ENCODE measurements around the gene ST7L. TPM values are rescaled to one million over a fixed set of nuclear protein-coding genes. Genes with fewer than 3 reads are reported as not detected.

Gene ST7L
- total and polyA plus RNA-seq, 12 donors: 9.2 to 22.2 (median 13.9) TPM

GRCh38 chr1:112603012-112603411 lies 15.9 kb downstream of the ST7L start:
- 95 to 96% methylated on average over 2 of the region's 2 CpGs for WGBS, 2 donors

GRCh38 chr1:112599477-112599876 lies 19.5 kb downstream of the ST7L start:
- H3K36me3 ChIP-seq: peaks cover 0 to 99% (median 27%) of the 10 kb centered on the region in 9 donors
- H3K4me3 ChIP-seq: no peak overlapping the region
- TF ChIP-seq CTCF (IDR thresholded peaks at IDR 0.05): no peak
- intact Hi-C loops (cut with DNase I): no loop called here
- H3K27ac ChIP-seq: no peak overlapping the region
- ATAC-seq (no peak), DNase-seq (no peak)
- WGBS, 2 donors: 97 to 98% methylated on average over 4 of the region's 4 CpGs
- no peaks in the 10 kb centered on the region for H3K9me3 ChIP-seq
- no peaks in the 10 kb centered on the region for H3K27me3 ChIP-seq
- no peaks in the 10 kb centered on the region for H3K4me1 ChIP-seq

More at GRCh38 chr1:112603012-112603411, 15.9 kb downstream of the ST7L start:
- H3K4me1 ChIP-seq: no peaks in the 10 kb centered on the region
- no peaks in the 10 kb centered on the region for H3K9me3 ChIP-seq
- no peak for TF ChIP-seq CTCF (IDR thresholded peaks at IDR 0.05)
- intact Hi-C loops (cut with DNase I): no loop called here
- H3K36me3 ChIP-seq: peaks cover 0 to 98% (median 41%) of the 10 kb centered on the region in 9 donors
- DNase-seq (no peak), ATAC-seq (no peak)
- H3K4me3 ChIP-seq: no peak overlapping the region
- H3K27ac ChIP-seq: no peak overlapping the region
- H3K27me3 ChIP-seq: no peaks in the 10 kb centered on the region

GRCh38 chr1:112594208-112594876 lies 24.6 kb downstream of the ST7L start:
- Histone ChIP-seq H3K27ac (no peak overlapping the region), H3K27me3 (no peaks in the 10 kb centered on the region), H3K36me3 (peaks cover 0 to 99% (median 31%) of the 10 kb centered on the region in 9 donors), H3K4me3 (no peak overlapping the region), H3K4me1 (no peaks in the 10 kb centered on the region), H3K9me3 (peaks cover 0 to 10% (median 0%) of the 10 kb centered on the region in 11 donors)
- DNase-seq: no peak
- no peak for TF ChIP-seq CTCF (IDR thresholded peaks at IDR 0.05)
- intact Hi-C loops (cut with DNase I): no loop called here
- 75 to 78% methylated on average over 3 of the region's 3 CpGs for WGBS, 2 donors
- no peak for ATAC-seq

- H3K27ac ChIP-seq: no peak overlapping the region
- H3K27me3 ChIP-seq: no peaks in the 10 kb centered on the region
- H3K9me3 ChIP-seq: peaks cover 0 to 21% (median 0%) of the 10 kb centered on the region in 11 donors
- DNase-seq (no peak), ATAC-seq (no peak)
- H3K36me3 ChIP-seq: peaks cover 0 to 83% (median 45%) of the 10 kb centered on the region in 9 donors
- no peaks in the 10 kb centered on the region for H3K4me1 ChIP-seq
- WGBS, 2 donors: 78 to 86% methylated on average over 1 of the region's 1 CpG
- H3K4me3 ChIP-seq: no peak overlapping the region
- intact Hi-C loops (cut with DNase I): no loop called here
- no peak for TF ChIP-seq CTCF (IDR thresholded peaks at IDR 0.05)
Observed at GRCh38 chr1:112589766-112590165, 29.2 kb downstream of the ST7L start.

All from heart right ventricle (tissue), 16 donors.